HG02678 (cell line): ENCODE results near the gene FRRS1L.

Experiments used
- ATAC-seq: cut with Tn5 transposase; IDR thresholded peaks from one replicate; pipeline ENCODE4 v1.9.1; 2021; ENCODE audit warnings: mild to moderate bottlenecking, moderate library complexity; ENCODE audit not compliant: unreplicated experiment

The FRRS1L gene

GRCh38 chr9:109109967-109110328 is 57.1 kb downstream of the FRRS1L start:
- ATAC-seq: no peak

DNA sequence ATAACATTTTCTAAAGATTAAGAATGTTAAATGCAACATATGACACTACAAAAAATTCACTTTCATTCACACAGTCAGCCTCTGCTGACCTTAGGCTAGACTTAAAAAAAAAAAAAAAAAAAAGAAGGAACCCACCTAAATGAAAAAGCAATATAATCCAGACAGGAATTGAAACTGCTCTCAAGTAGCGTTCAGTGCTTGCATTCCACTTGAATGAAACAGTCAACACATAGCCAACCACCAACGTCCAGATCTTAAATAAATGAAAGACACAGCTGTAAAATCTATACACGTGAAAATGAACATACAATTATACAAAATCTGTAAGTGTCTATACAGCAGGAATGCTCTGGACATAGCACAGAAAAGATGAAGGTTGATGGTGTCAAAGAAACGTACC is 58.7 kb downstream of the FRRS1L start:
- ATAC-seq: no peak

- no peak for ATAC-seq
These were observed 59.4 kb downstream of the FRRS1L start for GRCh38 chr9:109107402-109108240.

DNA sequence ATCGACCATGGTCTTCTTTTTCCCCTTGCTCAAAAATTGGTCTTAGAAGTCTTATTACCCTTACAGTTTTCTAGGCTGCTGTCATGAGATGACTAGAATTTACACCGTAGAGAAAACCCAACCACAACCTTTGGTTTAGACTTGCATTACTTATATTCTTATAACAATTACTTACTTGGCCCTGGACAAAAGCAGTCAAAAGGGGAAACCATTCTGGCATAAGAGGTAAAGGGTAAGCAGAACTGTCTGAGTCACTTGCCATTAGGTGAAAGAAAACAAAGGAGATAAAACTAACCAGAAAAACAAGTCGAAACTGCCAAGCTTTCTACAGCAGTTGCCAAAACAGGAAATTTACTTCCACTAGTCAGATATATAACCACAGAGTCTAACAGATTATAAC is 65.2 kb downstream of the FRRS1L start:
- peak; percentile 72 for ATAC-seq

GRCh38 chr9:109101202-109101595 is 65.8 kb downstream of the FRRS1L start:
- ATAC-seq: no peak

GRCh38 chr9:109100543-109101201 is 66.4 kb downstream of the FRRS1L start:
- peak; percentile 44 for ATAC-seq

- ATAC-seq: no peak
These were observed 68.1 kb downstream of the FRRS1L start for GRCh38 chr9:109098960-109099308.

DNA sequence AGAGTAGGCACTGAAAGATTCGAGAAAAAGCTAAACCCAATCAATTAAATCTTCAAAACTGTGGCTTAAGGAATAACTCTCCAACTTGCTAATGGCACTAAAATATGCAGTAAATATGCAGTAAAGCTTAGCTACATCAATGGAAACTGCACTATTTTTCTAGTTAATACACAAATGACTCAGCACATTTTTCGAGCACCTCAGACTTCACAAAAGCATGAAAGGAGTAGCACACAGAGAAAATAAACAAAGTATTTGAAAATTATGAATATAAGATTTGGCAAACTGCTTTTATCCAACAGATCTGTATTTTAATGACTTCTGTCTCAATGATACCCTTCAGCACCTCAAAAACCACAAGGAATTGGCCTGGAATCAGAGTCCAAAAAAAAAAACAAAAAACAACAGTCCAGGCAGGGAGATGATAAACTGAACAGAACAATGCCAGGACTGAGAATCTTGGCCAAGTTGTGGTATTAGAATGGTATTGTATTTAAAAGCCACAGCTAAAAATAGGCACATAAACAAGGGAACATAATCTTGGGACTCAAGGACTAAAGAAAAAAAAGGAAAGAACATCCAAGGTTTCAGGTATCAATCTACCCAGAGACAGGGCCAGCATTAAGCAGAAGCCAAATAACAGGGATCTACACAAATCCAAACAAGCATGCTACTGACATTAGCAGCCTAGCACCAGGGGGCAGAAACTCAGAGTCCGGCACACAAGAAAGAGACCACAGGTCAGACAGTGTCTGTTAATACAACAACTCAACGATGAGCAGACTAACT is 68.7 kb downstream of the FRRS1L start:
- ATAC-seq: no peak

GRCh38 chr9:109097146-109097545 is 69.9 kb downstream of the FRRS1L start:
- ATAC-seq: no peak

GRCh38 chr9:109095321-109095720 is 71.7 kb downstream of the FRRS1L start:
- no peak for ATAC-seq

DNA sequence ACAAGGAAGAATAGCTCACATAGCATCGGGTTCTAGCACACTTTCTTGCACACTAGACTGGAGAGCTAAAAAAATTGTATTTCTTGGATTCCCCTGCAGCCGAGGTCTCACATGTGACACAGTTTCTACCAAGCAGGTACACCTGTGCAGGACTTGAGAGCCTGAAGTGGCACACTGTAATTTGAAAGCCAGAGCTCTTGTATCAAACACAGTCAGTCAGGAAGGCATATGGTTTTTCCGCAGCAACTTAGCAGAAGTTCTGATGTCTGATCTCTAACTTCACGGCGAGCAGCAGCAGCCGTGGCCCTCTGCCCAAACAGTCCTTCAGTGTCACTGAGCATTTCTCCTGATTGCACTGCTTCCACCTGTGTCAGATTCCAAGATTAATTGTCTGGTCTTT is 72.8 kb downstream of the FRRS1L start:
- ATAC-seq: no peak

- ATAC-seq: no peak
These were observed 74.5 kb downstream of the FRRS1L start for GRCh38 chr9:109092587-109092986.

GRCh38 chr9:109092051-109092580 is 74.9 kb downstream of the FRRS1L start:
- ATAC-seq: no peak

DNA sequence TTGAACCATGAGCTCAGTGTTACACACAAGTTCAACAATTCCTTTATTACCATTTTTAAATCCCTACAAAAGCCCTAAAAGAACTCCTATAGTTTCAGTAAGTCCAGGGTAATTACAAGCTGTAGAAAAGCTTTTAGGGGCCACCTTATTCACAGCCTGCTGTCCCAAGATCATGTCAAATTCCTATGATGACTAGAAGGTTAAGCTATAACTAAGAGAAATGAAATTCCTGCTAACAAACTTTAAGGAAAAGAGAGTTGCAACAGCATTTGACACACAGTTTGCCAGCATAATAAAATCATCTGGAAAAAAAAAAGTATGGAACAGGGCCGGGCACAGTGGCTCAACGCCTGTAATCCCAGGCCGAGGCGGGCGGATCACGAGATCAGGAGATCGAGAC is 78.8 kb downstream of the FRRS1L start:
- ATAC-seq: no peak

- no peak for ATAC-seq
These were observed 79.3 kb downstream of the FRRS1L start for GRCh38 chr9:109087795-109088194.

DNA sequence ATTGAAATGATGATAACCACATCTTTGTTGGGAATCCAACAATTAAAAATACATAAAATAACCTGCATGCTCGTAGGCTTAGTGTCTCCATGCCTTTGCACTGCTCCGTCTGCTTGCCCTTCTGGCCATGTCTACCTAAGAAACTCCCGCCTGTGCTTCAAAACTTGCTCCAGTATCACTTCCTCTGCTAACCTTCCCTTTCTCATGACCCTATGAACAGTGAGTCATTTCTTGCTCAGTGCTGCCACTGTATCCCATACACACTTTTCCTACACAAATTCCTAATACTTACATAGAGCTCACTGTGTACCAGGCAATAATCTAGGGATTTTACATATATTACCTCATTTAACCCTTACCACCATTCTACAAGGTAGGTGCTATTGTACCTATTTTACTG is 80.8 kb downstream of the FRRS1L start:
- peak; percentile 87 for ATAC-seq

DNA sequence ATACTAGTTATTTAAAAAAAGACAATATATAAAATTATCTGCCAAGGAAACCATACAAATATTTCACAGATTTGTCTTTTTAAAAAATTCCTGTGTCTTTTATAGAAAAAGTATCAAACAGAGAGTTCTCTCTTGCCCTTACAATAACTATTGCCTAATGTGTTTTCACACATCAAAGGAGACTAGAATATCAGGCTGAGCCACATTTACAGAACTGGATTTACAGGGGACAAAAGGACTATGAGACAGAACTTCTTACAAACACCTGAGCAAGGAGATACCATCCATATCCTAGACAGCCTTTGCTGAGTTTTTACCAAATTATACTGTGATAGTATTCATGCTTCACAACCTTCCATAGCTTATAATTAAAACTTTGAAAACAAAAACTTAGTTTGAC is 81.5 kb downstream of the FRRS1L start:
- no peak for ATAC-seq

GRCh38 chr9:109083813-109084405 is 83.1 kb downstream of the FRRS1L start:
- no peak for ATAC-seq

DNA sequence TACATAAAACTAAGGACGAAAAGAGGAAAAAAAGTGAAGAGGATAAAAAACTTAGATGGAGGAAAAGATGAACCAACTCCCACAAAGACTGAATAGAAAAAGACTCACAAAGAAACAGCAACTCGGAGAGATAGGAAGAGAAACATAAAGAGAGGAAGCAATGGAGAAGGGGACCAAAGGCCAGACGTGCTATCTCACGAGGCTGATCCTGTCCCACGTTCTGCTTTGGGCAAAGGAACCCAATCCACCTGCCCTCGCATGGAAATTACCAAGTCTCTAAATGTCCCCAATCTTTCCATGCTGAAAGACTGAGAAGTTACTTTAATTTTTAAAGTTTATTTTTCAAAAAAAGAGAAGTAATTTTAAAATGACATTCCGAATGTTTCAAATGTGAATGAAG is 83.9 kb downstream of the FRRS1L start:
- no peak for ATAC-seq

DNA sequence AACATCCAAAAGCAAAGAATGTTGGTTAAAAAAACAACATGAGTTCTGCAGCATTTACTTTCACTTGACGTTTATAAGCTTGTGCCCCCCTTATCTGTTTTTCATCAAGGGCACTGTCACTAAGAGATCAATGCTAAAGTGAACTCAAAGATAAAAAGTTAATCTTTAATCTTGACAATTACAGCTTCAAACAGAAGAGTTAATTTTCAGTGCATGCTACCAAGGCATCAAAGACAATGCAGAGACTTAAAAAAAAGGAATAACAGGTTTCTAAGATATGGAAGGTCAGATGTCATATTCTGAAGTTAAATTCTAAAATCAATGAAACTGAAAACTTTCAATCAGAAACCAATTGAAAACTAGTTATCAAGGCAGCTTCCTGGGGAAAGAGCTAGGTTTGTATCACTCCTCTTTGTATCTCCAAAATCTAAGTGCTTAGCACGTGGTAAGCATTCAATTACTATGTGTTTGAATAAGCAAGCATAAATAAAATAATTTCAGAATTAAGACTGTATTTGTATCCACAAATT is 84.9 kb downstream of the FRRS1L start:
- ATAC-seq: no peak
